ENCODE measurements around the gene PCDH12.

PCDH12 gene

GRCh38 chr5:141917760-141918159 lies 40.2 kb downstream of the PCDH12 start:
- Mint-ChIP-seq H3K36me3 (ENCODE audit: low read depth) (peaks cover 3% of the 10 kb centered on the region), H3K4me3 (no peak overlapping the region), H3K27ac (no peak overlapping the region), H3K9me3 (no peaks in the 10 kb centered on the region), H3K4me1 (ENCODE audit: low read depth) (peaks cover 3% of the 10 kb centered on the region), H3K27me3 (ENCODE audit: low read depth) (peaks cover 39% of the 10 kb centered on the region)
- DNase-seq (ENCODE audit: low spot score) = no peak

DNA sequence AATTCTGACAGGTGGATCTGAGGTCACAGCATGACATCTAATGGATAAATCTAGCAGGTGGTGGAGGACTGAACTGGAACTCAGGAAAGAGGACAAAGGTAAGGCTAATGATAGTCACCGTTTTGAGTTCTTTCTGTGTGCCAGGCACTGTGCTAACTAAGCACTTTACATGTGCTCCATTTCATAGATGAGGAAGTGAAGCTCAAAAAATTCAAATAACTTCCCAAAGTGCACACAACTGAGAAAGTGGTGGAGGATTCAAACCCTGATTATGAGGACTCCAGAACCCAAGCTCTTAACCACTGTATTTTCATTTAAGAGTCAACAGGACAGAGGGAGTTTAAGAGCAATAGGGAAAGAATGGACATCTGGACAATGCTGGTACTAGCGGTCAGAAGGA lies 41.5 kb downstream of the PCDH12 start:
- Mint-ChIP-seq H3K36me3 (ENCODE audit: low read depth) (peaks cover 3% of the 10 kb centered on the region), H3K4me3 (no peak overlapping the region), H3K27me3 (ENCODE audit: low read depth) (peaks cover 45% of the 10 kb centered on the region), H3K9me3 (no peaks in the 10 kb centered on the region), H3K27ac (no peak overlapping the region), H3K4me1 (ENCODE audit: low read depth) (peaks cover 3% of the 10 kb centered on the region)
- no peak for DNase-seq (ENCODE audit: low spot score)

GRCh38 chr5:141915881-141916336 lies 42.1 kb downstream of the PCDH12 start:
- Mint-ChIP-seq H3K27ac (no peak overlapping the region), H3K9me3 (no peaks in the 10 kb centered on the region), H3K36me3 (ENCODE audit: low read depth) (peaks cover 3% of the 10 kb centered on the region), H3K27me3 (ENCODE audit: low read depth) (peaks cover 45% of the 10 kb centered on the region), H3K4me3 (no peak overlapping the region), H3K4me1 (ENCODE audit: low read depth) (peaks cover 3% of the 10 kb centered on the region)
- DNase-seq (ENCODE audit: low spot score) = no peak

GRCh38 chr5:141914797-141915196 lies 43.2 kb downstream of the PCDH12 start:
- Mint-ChIP-seq H3K4me3 (peak overlapping the region; percentile 13), H3K27me3 (ENCODE audit: low read depth) (peaks cover 45% of the 10 kb centered on the region)

GRCh38 chr5:141914199-141914743 lies 43.7 kb downstream of the PCDH12 start:
- Mint-ChIP-seq H3K36me3 (ENCODE audit: low read depth) (peaks cover 3% of the 10 kb centered on the region), H3K27ac (no peak overlapping the region), H3K27me3 (ENCODE audit: low read depth) (peaks cover 47% of the 10 kb centered on the region), H3K4me3 (peak overlapping the region; percentile 22), H3K9me3 (no peaks in the 10 kb centered on the region), H3K4me1 (ENCODE audit: low read depth) (peaks cover 3% of the 10 kb centered on the region)
- DNase-seq (ENCODE audit: low spot score) = no peak

More at GRCh38 chr5:141914797-141915196, 43.2 kb downstream of the PCDH12 start:
- Mint-ChIP-seq H3K36me3 (ENCODE audit: low read depth) (peaks cover 3% of the 10 kb centered on the region), H3K4me1 (ENCODE audit: low read depth) (peaks cover 3% of the 10 kb centered on the region), H3K27ac (no peak overlapping the region), H3K9me3 (no peaks in the 10 kb centered on the region)
- no peak for DNase-seq (ENCODE audit: low spot score)

- no peak for DNase-seq (ENCODE audit: low spot score)
- Mint-ChIP-seq H3K9me3 (no peaks in the 10 kb centered on the region), H3K27me3 (ENCODE audit: low read depth) (peaks cover 48% of the 10 kb centered on the region), H3K4me3 (peak overlapping the region; percentile 22), H3K4me1 (ENCODE audit: low read depth) (peaks cover 3% of the 10 kb centered on the region), H3K27ac (no peak overlapping the region), H3K36me3 (ENCODE audit: low read depth) (peaks cover 3% of the 10 kb centered on the region)
These were observed 44.3 kb downstream of the PCDH12 start for GRCh38 chr5:141913560-141914198.

DNA sequence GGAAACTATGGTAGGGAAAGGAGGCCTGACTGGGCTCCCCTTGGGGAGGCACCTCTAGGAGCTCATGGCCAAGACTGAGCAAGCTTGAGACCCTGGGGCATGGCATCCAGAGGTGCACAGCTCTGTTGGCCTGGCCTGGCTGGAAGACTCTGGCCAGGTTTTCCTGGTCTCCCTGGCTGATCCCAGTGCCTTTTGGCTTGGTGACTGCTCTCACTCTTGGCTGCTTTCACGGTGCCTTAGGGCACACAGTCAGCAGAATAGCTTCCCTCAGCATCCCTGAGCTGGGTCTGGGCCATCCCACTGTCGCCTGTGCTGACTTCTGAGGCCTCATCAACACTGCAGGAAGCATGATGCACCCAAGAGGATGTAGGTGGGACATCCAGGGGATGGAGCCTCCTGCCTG lies 47.7 kb downstream of the PCDH12 start:
- no peaks in the 10 kb centered on the region for H3K9me3 Mint-ChIP-seq
- peaks cover 3% of the 10 kb centered on the region for H3K4me1 Mint-ChIP-seq (ENCODE audit: low read depth)
- no peak overlapping the region for H3K27ac Mint-ChIP-seq
- no peak overlapping the region for H3K4me3 Mint-ChIP-seq
- peaks cover 3% of the 10 kb centered on the region for H3K36me3 Mint-ChIP-seq (ENCODE audit: low read depth)
- peaks cover 33% of the 10 kb centered on the region for H3K27me3 Mint-ChIP-seq (ENCODE audit: low read depth)
- DNase-seq (ENCODE audit: low spot score) = no peak

GRCh38 chr5:141909212-141909611 lies 48.8 kb downstream of the PCDH12 start:
- Mint-ChIP-seq H3K4me3 (no peak overlapping the region), H3K36me3 (ENCODE audit: low read depth) (peaks cover 3% of the 10 kb centered on the region), H3K27ac (no peak overlapping the region), H3K27me3 (ENCODE audit: low read depth) (peaks cover 25% of the 10 kb centered on the region), H3K4me1 (ENCODE audit: low read depth) (peaks cover 3% of the 10 kb centered on the region), H3K9me3 (no peaks in the 10 kb centered on the region)
- DNase-seq (ENCODE audit: low spot score) = no peak

GRCh38 chr5:141908796-141909195 lies 49.2 kb downstream of the PCDH12 start:
- Mint-ChIP-seq H3K27me3 (ENCODE audit: low read depth) (peaks cover 28% of the 10 kb centered on the region), H3K4me3 (no peak overlapping the region), H3K9me3 (no peaks in the 10 kb centered on the region), H3K27ac (no peak overlapping the region), H3K4me1 (ENCODE audit: low read depth) (peaks cover 3% of the 10 kb centered on the region), H3K36me3 (ENCODE audit: low read depth) (peaks cover 3% of the 10 kb centered on the region)
- no peak for DNase-seq (ENCODE audit: low spot score)

GRCh38 chr5:141906972-141907371 lies 51.0 kb downstream of the PCDH12 start:
- H3K9me3 Mint-ChIP-seq = no peaks in the 10 kb centered on the region
- no peak for DNase-seq (ENCODE audit: low spot score)
- H3K4me1 Mint-ChIP-seq (ENCODE audit: low read depth) = no peaks in the 10 kb centered on the region

GRCh38 chr5:141906517-141906916 lies 51.5 kb downstream of the PCDH12 start:
- Mint-ChIP-seq H3K27ac (no peak overlapping the region), H3K4me1 (ENCODE audit: low read depth) (no peaks in the 10 kb centered on the region), H3K4me3 (no peak overlapping the region), H3K9me3 (no peaks in the 10 kb centered on the region), H3K36me3 (ENCODE audit: low read depth) (no peaks in the 10 kb centered on the region), H3K27me3 (ENCODE audit: low read depth) (peaks cover 17% of the 10 kb centered on the region)
- DNase-seq (ENCODE audit: low spot score) = no peak

More at GRCh38 chr5:141906972-141907371, 51.0 kb downstream of the PCDH12 start:
- Mint-ChIP-seq H3K27ac (no peak overlapping the region), H3K27me3 (ENCODE audit: low read depth) (peaks cover 17% of the 10 kb centered on the region), H3K36me3 (ENCODE audit: low read depth) (no peaks in the 10 kb centered on the region), H3K4me3 (no peak overlapping the region)

GRCh38 chr5:141904551-141904950 lies 53.5 kb downstream of the PCDH12 start:
- Mint-ChIP-seq H3K4me1 (ENCODE audit: low read depth) (no peaks in the 10 kb centered on the region), H3K9me3 (no peaks in the 10 kb centered on the region), H3K36me3 (ENCODE audit: low read depth) (no peaks in the 10 kb centered on the region), H3K27me3 (ENCODE audit: low read depth) (peaks cover 17% of the 10 kb centered on the region), H3K4me3 (no peak overlapping the region), H3K27ac (no peak overlapping the region)
- DNase-seq (ENCODE audit: low spot score) = no peak

DNA sequence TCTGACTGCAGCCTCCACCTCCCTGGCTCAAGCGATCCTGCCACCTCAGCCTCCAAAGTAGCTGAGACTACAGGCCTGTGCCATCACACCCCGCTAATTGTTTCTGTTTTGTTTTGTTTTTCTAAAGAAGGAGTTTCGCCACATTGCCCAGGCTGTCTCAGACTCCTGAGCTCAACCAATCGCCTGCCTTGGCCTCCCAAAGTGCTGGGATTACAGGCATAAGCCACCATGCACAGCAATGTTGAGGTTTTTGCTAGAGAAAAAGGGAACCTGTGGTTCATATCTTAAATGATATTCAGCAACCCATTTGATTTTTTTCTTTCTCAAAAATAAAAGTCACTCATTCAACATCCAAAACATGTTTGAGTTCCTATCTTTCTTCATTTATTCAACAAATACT lies 54.7 kb downstream of the PCDH12 start:
- Mint-ChIP-seq H3K27me3 (ENCODE audit: low read depth) (peaks cover 14% of the 10 kb centered on the region), H3K4me3 (no peak overlapping the region), H3K9me3 (no peaks in the 10 kb centered on the region), H3K27ac (no peak overlapping the region), H3K4me1 (ENCODE audit: low read depth) (no peaks in the 10 kb centered on the region), H3K36me3 (ENCODE audit: low read depth) (no peaks in the 10 kb centered on the region)
- DNase-seq (ENCODE audit: low spot score) = no peak

- H3K4me1 Mint-ChIP-seq (ENCODE audit: low read depth) = no peaks in the 10 kb centered on the region
- no peak for DNase-seq (ENCODE audit: low spot score)
These were observed 55.8 kb downstream of the PCDH12 start for GRCh38 chr5:141902015-141902814.

More at GRCh38 chr5:141902015-141902814, 55.8 kb downstream of the PCDH12 start:
- Mint-ChIP-seq H3K36me3 (ENCODE audit: low read depth) (no peaks in the 10 kb centered on the region), H3K9me3 (no peaks in the 10 kb centered on the region), H3K27me3 (ENCODE audit: low read depth) (peaks cover 14% of the 10 kb centered on the region), H3K4me3 (no peak overlapping the region), H3K27ac (no peak overlapping the region)

Data from T-helper 2 cell treated with Interferon-gamma antibody and Interleukin-4, amounts not matched to agents 5 μg/mL and 100 μg/mL, for 36 hours (primary cell).